ENCODE results near the gene CCL13.

Gene CCL13

DNA sequence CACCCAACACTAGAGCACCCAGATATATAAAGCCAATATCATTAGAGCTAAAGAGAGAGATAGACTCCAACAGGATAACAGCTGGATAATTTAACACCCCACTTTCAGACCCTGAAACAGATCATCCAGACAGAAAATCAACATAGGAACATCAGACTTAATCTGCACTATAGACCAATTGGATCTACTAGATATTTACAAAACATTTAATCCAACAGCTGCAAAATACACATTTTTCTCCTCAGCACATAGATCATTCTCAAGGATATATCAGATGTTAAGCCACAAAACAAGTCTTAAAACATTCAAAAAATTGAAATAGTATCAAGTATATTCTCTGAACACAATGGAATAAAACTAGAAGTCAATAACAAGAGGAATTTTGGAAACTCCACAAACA is 4.1 kb upstream of the CCL13 start:
- no peak overlapping the region for H3K4me3 Mint-ChIP-seq
- peaks cover 4% of the 10 kb centered on the region for H3K27me3 Mint-ChIP-seq
- H3K36me3 Mint-ChIP-seq = no peaks in the 10 kb centered on the region
- H3K27ac Mint-ChIP-seq = no peak overlapping the region
- H3K4me1 Mint-ChIP-seq = no peaks in the 10 kb centered on the region
- peaks cover 3% of the 10 kb centered on the region for H3K9me3 Mint-ChIP-seq

DNA sequence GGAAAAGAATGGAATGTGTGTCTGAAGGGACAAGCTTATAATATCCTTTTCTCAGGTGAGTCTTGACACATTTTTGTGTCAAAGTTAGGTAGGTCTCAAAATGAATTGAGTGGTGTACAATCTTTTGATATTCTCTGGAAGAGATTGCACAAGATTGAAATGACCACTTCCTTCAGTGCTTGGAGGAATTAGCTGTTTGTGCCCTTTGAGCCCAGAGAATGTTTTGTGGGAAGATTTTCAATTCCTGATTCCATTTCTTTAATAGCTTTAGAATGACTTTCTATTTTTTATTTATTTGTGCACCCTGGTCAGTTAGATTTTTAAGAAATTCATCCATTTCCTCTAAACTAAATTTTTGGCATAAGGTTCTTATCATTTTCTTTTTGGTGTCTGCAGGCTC is 1.6 kb upstream of the CCL13 start:
- peaks cover 3% of the 10 kb centered on the region for H3K9me3 Mint-ChIP-seq
- no peak overlapping the region for H3K4me3 Mint-ChIP-seq
- H3K27ac Mint-ChIP-seq = no peak overlapping the region
- no peaks in the 10 kb centered on the region for H3K36me3 Mint-ChIP-seq
- peaks cover 4% of the 10 kb centered on the region for H3K27me3 Mint-ChIP-seq
- H3K4me1 Mint-ChIP-seq = no peaks in the 10 kb centered on the region

- Mint-ChIP-seq H3K4me3 (no peak overlapping the region), H3K4me1 (no peaks in the 10 kb centered on the region), H3K27me3 (peaks cover 5% of the 10 kb centered on the region), H3K36me3 (no peaks in the 10 kb centered on the region), H3K27ac (no peak overlapping the region), H3K9me3 (peaks cover 3% of the 10 kb centered on the region)
Measured at GRCh38 chr17:34357398-34357797, 1.1 kb downstream of the CCL13 start.

DNA sequence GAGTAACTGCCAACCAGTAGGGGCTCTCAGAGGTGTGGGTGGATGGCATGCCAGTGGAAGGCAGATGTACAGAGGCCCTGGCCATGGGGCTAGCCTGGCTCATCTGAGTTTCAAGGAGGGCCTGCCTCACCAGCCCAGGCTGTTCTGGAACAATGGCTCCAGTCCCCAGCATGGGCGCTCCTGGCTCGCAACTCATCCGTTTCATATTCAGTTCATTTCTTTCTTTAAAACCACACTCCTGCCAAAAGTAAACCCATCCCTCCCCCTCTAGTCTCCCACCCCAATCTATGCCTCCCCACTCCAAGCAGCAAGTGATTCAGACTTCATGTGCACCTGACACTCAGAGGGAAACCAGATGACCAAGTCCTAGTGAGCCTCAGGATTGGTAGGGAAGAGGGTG is 2.4 kb downstream of the CCL13 start:
- H3K4me1 Mint-ChIP-seq = no peaks in the 10 kb centered on the region
- peaks cover 5% of the 10 kb centered on the region for H3K27me3 Mint-ChIP-seq
- H3K27ac Mint-ChIP-seq = no peak overlapping the region
- no peaks in the 10 kb centered on the region for H3K36me3 Mint-ChIP-seq
- H3K9me3 Mint-ChIP-seq = peaks cover 3% of the 10 kb centered on the region
- no peak overlapping the region for H3K4me3 Mint-ChIP-seq

DNA sequence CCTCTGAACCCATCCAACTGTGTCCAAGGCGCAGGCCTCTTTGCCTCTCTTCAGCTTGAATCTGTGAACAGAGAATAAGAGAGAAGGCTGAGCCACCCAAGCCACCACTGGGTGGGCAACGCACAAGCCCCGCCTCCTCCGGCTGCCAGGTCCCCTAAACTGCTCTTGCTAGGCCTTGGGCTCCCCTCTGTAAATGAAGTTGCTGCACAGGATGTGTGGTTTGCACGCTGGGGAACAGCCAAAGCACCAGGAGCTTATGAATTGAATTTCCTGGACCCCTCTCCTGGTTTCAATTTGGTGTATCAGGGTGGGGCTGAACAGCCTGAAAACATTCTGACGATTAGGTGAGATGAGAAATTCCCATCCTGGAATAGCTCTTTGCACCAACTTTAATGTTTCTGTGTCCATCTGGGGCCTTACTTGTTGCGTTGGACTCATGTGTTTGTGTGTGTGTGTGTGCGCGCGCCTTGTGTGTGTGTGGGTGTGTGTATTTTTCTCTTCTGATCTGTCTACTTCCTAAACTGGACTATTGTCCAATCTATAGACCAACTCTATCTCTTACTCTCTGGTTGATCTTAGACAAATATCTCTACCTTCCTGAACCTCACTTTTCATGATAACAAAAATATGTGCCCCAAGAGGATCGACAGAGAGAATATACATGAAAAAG is 4.5 kb downstream of the CCL13 start:
- peaks cover 7% of the 10 kb centered on the region for H3K4me1 Mint-ChIP-seq
- H3K36me3 Mint-ChIP-seq = no peaks in the 10 kb centered on the region
- H3K4me3 Mint-ChIP-seq = no peak overlapping the region
- no peak overlapping the region for H3K27ac Mint-ChIP-seq
- H3K27me3 Mint-ChIP-seq = peaks cover 4% of the 10 kb centered on the region
- no peaks in the 10 kb centered on the region for H3K9me3 Mint-ChIP-seq

DNA sequence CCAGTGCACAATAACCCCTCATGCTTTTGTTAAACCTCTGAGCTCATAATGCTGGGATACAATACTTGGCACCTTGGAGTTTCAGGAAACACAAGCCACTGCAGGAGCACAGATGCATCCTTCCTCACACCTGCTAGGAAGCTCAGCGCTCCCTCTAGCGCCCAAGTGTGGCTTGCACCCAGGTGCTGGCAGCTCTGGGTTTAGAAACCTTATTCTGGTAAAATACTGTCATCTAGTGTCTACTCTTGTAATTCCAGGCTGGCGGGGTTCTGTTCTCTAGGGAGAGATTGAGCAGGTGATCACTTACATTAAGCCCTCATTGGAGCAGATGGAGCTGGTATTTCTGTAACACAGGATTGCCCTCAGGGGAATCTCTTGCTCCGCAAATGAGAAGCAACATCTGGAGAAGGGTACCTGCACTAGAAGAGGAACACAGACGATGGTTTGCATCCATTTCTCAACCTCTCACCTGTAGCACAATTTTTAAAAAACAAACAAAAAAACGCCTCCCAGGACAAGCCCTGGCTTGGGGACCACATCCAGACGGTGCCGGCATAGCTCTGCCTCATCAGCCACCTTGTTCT is 5.3 kb downstream of the CCL13 start:
- Mint-ChIP-seq H3K9me3 (no peaks in the 10 kb centered on the region), H3K27me3 (peaks cover 3% of the 10 kb centered on the region), H3K27ac (no peak overlapping the region), H3K36me3 (no peaks in the 10 kb centered on the region), H3K4me3 (no peak overlapping the region), H3K4me1 (peaks cover 7% of the 10 kb centered on the region)

- Mint-ChIP-seq H3K27me3 (peaks cover 3% of the 10 kb centered on the region), H3K4me1 (peaks cover 7% of the 10 kb centered on the region), H3K27ac (no peak within 1 kb of the TSS), H3K36me3 (no peaks in the 10 kb centered on the region), H3K9me3 (no peaks in the 10 kb centered on the region), H3K4me3 (no peak within 1 kb of the TSS)
Measured at GRCh38 chr17:34363183-34363661, 6.9 kb downstream of the CCL13 start, which contains the start of gene CCL1. Gene CCL1, minus strand, starts transcription at chr17:34363233. Its CDS starts 72 bp downstream, at chr17:34363161.

DNA sequence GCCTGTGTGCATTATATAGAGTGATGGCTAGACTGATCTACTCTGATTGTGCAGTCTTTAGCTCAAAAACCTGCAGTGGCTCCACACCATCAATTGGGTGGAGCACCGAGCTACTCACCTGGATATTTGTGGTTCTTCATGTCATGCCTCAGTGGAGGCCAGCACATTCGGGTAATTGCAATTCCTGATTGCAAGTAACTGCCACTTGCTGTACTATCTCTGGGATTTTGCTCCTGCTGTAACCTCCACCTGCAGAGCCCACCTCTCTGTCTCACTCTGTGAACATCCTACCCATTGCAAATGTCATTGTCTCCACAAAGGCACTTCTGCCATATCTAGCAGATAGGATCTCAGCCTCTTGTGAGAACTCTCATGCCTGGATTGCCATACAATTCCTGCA is 8.5 kb downstream of the CCL13 start:
- Mint-ChIP-seq H3K36me3 (no peaks in the 10 kb centered on the region), H3K4me3 (no peak overlapping the region), H3K4me1 (peaks cover 7% of the 10 kb centered on the region), H3K27me3 (peaks cover 3% of the 10 kb centered on the region), H3K9me3 (no peaks in the 10 kb centered on the region), H3K27ac (no peak overlapping the region)

DNA sequence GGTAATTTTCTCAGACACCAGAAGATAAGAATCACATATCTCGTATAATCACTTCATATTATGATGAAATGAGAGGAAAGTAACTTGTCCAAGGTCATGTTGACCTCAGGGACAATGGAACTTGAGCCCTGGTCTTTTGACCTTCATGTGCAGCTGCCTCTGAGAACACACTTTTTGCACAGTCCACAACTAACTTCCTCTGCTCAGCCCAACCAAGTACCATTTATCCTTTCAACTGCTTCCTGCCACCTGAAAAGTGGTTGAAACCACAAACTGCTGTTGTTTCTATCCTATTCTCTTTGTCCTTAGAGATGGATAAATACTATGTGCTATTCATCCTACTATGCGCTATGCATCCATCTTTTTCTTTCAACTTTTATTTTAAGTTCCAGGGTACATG is 9.1 kb downstream of the CCL13 start:
- Mint-ChIP-seq H3K9me3 (no peaks in the 10 kb centered on the region), H3K4me3 (no peak overlapping the region), H3K4me1 (peaks cover 7% of the 10 kb centered on the region), H3K36me3 (no peaks in the 10 kb centered on the region), H3K27me3 (peaks cover 3% of the 10 kb centered on the region), H3K27ac (no peak overlapping the region)

DNA sequence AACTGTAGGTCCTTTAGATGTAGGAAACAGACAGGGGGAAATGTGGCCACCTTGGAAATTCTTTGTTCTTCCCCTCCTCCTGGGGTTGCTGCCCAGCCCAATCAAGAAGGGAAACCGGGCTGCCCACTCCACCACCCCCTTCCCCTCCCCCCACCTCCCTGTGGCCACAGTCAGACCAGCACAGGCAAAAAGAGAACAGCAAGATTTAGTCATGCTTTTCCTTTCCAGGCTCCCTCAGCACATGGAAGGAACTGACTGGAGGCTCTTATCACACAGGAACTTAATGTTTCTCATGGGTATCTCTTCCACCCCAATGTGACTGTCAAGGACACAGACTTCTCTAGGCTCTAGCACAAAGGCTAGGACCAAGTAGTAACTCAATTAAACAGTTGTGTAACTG is 9.7 kb downstream of the CCL13 start:
- Mint-ChIP-seq H3K27me3 (peaks cover 3% of the 10 kb centered on the region), H3K27ac (no peak overlapping the region), H3K4me3 (no peak overlapping the region), H3K9me3 (no peaks in the 10 kb centered on the region), H3K36me3 (no peaks in the 10 kb centered on the region), H3K4me1 (peaks cover 7% of the 10 kb centered on the region)

DNA sequence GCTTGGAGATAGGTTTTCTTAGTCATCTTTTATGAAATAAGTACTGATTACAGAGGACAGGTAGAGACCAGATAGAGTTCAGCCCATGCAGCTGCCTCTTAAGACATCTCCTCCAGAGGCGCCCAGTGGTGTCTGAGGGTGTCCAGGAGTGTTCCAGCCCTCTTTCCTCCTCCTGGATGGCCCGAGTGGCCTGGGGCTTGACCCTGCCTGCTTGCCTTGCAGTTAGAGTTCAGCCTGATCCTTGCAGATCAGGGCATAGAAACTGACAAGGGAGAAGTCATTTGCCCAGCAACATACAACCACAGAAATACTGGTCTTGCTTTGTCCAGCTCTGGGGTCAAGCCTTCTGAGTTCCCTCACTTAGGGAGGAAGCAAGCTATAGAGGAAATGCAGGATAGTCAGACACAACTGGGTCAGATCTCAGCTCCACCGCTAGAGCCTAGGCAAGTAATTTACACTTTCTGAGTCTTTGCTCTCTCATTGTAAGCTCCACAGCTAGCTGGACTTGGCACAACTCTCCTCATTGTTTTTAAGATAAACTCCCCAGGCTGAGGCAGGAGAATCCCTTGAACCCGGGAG is 10.3 kb downstream of the CCL13 start:
- Mint-ChIP-seq H3K27me3 (peaks cover 3% of the 10 kb centered on the region), H3K4me3 (no peak overlapping the region), H3K36me3 (no peaks in the 10 kb centered on the region), H3K27ac (no peak overlapping the region), H3K4me1 (peaks cover 7% of the 10 kb centered on the region), H3K9me3 (no peaks in the 10 kb centered on the region)

GRCh38 chr17:34367486-34368195 is 11.4 kb downstream of the CCL13 start:
- peaks cover 1% of the 10 kb centered on the region for H3K27me3 Mint-ChIP-seq
- H3K4me3 Mint-ChIP-seq = no peak overlapping the region
- peaks cover 7% of the 10 kb centered on the region for H3K4me1 Mint-ChIP-seq
- H3K27ac Mint-ChIP-seq = no peak overlapping the region
- H3K9me3 Mint-ChIP-seq = no peaks in the 10 kb centered on the region
- H3K36me3 Mint-ChIP-seq = no peaks in the 10 kb centered on the region

DNA sequence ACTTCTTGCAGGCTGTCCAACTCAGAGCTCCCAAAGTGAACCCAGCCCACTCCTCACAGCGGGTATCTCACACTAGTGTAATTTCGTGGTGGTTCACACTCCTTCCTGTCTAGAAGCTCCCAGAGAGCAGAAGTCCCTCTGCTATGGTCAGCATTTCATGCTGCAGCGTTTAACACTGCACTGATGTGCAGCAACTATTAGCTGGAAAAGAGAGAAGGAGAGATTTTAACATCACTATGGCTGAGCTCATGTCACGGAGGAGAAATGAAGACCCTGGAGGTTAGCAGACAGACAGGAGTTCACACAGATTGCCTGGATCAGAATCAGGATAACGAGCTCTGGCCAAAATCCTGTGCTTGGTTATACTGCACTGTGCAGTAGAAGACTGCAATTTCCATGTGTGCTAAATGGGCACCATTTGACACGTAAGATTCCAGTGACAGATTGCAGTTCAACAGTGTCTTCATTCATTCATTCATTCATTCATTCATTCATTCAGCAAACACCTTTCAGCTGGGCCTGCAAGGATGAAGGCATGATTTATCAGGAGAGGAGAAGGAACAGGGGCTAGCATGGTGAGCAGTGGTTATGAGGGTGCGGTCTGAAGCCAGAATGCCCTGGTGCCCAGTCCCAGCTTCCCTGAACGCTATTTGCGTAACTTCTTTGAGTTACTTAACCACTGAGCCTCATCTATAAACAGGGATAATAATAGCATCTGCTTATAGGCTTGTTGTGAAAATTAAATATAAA is 12.1 kb downstream of the CCL13 start:
- Mint-ChIP-seq H3K4me1 (peaks cover 7% of the 10 kb centered on the region), H3K4me3 (no peak overlapping the region), H3K36me3 (no peaks in the 10 kb centered on the region), H3K27me3 (peaks cover 1% of the 10 kb centered on the region), H3K9me3 (no peaks in the 10 kb centered on the region), H3K27ac (no peak overlapping the region)

DNA sequence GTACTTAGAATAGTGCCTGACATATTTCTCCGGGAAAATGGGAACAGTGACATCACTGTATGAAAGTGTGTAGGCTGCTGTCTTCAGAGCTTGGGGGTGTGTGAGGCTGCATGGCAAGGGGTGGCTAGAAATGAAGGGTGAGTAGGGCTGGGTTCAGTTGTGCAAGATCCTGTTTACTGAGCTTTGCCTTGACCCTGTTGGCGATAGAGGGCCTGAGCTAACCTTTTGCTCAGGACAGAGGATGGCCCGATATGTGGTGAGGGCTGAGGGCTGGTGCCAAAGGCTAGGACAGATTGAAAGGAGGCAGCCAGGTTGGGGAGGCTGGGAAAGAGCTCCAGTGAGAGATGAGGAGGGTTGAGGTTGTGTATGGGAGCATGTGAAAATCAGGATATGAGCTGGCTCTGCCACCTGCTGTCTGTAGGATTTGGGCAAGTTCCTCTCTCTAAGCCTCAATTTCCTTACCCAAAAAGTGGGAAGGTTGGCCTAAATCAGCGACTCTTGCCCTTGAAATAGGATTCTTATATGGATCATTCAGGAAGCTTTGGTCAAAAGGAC is 12.7 kb downstream of the CCL13 start:
- Mint-ChIP-seq H3K9me3 (no peaks in the 10 kb centered on the region), H3K27me3 (peaks cover 1% of the 10 kb centered on the region), H3K4me1 (peaks cover 7% of the 10 kb centered on the region), H3K36me3 (no peaks in the 10 kb centered on the region), H3K4me3 (no peak overlapping the region), H3K27ac (no peak overlapping the region)

DNA sequence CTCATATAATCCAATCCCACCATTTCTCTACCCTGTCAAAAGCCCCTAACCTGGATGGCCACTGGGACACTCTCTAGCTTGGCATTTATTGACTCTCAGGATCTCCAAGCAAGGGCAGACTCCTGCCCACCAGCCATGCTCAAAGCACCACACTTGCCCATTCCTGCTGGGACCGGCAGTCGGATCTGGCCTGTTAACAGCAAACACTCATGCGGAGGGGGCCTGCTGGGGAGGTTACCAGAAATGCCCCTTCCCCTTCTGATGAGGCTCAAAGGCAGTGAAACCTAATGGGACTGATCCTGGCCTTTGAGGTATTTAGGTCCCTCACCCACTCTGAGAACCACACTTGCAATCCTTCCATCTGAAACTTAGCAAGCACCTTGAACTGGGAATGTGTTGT is 13.3 kb downstream of the CCL13 start:
- no peak overlapping the region for H3K27ac Mint-ChIP-seq
- no peaks in the 10 kb centered on the region for H3K27me3 Mint-ChIP-seq
- H3K36me3 Mint-ChIP-seq = no peaks in the 10 kb centered on the region
- no peak overlapping the region for H3K4me3 Mint-ChIP-seq
- H3K9me3 Mint-ChIP-seq = no peaks in the 10 kb centered on the region
- peaks cover 7% of the 10 kb centered on the region for H3K4me1 Mint-ChIP-seq

All from activated naive CD4-positive, alpha-beta T cell treated with anti-CD3 and anti-CD28 coated beads, Interleukin-2, amount 50 U/mL, for 24 hours (primary cell).